DMS 273 treated with DMSO at 0.1 percent for 48 hours (cell line): Measurements from ENCODE around the gene SUPT3H.
"Not testable (repeated sequence)": the region's sequence is repeated elsewhere in the genome, so short reads cannot be mapped to it uniquely, and the experiment has no call there.

Experiments
- DNase-seq: peaks from one replicate; lab custom pipeline; 2025; lab: John Stamatoyannopoulos, UW

SUPT3H gene

DNA sequence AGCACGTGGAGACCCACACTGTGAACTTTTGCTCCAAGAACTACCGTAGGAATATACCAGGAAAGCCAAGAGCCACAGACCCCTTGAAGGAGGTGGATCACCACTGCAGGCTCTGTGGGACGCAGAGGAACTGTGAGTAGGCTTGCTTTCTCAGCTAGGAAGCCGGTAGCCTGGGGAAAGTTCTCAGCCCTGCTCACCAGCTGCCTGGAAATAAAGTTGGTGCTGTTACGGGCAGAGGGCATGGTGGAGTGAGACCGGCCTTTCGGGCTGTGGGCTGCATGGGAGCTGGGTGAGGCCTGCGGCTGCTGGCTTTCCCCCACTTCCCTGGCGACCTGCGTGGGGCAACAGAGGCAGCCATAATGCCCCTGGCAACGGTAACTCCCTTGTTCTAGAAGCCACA lies 422.6 kb downstream of the SUPT3H start:
- no peak for DNase-seq

DNA sequence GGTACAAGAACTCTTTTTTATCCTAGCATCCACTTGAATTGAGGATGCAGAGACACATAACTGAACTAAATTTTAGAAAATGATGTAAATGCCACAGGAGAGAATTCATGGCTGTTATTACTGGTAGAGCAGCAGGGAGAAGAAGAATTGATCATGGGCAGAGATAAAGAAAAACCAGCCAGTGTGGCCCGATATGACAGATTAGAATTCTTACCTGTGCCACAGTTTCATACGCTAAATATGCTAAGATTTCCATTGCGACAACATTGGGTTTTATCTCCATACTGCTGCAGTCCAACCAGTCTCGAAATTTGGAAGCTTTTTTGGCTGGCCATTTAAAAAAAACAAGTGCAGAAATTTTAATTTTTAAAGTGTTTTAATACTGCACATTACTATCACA lies 423.5 kb downstream of the SUPT3H start:
- DNase-seq, result no peak

DNA sequence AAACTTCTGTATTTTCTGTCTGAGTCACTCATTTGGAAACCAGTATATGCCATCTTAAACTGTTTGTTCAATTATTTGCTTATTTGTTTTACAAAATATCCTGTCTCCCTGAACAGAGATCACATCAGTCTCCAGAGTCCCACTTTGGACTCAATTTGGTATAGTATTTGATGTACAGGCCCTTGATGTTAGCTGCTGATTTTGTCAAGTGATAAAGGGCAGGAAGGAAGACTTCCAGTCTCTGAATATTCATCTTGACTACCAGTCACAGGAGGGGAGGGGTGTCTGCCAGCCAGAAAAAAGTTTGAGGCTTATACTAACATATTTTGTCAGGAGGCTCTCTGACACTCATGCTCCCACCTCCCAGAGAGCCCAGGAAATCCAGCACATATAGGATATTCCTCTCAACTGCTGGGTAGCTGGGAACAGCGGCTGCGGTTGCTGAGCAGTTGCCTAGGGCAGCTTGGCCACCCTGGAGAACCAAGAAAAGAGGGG lies 426.4 kb downstream of the SUPT3H start:
- DNase-seq, result no peak

DNA sequence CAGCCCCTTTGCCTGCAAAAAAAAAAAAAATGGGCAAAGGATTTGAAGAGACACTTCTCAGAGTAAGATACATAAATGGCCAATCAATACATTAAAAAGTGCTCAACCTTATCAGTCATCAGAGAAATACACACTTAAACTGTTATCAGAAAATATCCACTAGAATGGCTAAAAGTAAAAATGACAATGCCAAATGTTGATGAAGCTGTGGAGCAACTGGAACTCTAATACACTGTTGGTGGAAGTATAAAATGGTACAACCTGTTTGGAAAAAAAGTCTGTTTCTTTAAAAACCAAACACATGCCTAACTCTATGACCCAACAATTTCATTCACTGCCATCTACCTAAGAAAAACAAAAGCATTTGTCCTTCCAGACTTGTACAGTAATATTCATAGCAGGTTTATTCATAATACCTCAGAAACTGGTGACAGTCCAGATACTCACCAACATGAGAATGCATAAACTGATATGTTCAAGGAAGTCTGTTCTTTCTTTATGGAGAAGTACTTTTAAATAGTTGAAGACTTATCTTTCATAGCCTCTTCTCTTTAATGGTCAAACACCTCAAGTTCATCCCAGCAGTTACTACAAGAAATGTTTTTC lies 428.0 kb downstream of the SUPT3H start:
- DNase-seq, result no peak

DNA sequence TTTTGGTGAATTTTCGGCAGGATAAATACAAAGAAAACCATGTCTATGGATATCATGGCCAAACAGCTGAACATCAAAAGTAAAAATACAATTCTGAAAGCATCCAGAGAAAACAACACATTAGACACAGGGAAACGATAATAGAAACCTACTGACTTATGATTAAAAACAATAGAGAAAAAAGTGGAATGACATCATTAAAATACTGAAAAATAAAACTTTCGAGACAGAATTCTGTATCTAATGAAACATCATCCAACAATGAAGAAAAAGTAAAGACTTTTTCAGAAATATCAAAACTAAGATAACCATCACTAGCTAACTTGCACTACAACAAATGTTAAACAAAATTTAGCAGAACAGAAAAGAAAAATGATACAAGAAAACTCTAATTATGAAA lies 434.2 kb downstream of the SUPT3H start:
- no peak for DNase-seq

DNA sequence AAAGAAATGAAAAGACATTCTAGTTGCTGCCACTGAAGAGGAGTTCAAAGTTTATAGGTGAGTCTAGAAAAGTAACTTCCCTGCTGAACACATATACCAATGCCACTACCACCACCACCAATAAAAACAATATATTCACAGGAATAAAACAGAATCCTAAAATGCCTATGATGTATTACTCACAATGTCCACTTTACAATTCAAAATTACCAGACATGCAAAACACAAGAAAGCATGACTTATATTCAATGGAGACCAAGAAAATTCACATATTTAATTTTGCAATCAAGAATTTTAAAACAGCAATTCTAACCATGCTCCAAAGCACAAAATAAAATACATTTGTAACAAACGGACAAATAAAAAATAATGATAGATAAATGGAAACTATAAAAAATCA lies 434.9 kb downstream of the SUPT3H start:
- no peak for DNase-seq

DNA sequence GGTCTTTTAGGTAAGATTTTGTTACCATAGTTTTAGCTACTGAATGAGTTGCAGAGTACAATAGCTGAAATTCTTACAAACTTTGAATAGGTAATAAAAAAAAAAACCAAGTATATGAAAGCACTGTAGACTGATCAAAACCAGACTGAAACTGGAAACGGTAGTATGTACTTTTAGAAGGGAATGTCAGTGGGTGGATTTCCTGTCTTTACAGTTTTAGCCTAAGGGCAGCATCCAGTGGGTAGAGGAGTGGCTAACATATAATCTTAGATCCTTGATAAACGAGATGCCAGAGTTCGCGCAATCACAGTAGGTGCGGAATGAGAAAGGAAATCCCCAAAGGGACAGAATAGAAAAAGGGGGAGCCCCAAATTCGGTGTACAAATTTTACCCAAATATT lies 435.5 kb downstream of the SUPT3H start:
- no peak for DNase-seq

DNA sequence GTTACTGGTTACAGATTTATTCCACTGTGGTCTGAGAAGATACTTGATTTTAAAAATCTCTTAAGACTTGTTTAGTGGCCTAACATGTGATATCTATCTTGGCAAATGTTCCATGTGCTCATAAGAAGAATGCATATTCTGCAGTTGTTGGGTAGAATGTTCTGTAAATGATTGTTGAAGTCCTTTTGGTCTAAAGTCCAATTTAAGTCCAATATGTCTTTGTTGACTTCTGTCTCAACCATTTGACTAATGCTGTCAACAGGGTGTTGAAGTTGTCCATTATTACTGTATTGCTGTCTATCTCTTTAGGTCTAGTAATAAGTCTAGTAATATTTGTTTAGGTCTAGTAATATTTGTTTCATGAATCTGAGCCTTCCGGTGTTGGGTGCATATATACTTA lies 437.4 kb downstream of the SUPT3H start:
- no peak for DNase-seq

DNA sequence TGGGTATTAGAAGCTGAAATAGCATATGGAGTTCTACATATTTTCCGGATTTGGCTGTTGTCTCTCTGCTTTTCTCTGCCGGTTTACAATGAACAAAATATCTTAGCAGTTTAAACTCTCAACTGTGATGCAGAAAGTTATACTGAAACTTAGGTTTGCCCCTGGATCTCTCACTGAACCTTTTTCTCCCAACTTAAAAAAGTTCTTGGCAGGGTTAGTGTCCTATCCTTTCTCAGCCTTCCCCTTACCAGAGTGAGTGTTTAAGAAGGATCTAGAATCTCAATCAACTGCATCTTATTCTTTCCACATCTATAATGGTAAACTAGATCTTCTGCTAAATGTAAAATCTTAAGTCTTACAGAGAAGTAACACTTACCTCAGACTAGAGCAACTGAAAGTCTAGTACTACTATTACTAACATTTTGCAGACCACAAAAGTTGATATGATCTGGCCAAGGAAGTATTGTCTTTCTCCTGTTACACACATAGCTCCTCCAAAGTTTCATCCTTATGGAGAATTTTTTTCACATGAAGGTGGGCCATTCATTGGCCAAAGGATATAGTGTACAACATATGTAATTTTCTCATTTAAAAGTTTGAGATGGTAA lies 441.9 kb downstream of the SUPT3H start:
- DNase-seq, result no peak

DNA sequence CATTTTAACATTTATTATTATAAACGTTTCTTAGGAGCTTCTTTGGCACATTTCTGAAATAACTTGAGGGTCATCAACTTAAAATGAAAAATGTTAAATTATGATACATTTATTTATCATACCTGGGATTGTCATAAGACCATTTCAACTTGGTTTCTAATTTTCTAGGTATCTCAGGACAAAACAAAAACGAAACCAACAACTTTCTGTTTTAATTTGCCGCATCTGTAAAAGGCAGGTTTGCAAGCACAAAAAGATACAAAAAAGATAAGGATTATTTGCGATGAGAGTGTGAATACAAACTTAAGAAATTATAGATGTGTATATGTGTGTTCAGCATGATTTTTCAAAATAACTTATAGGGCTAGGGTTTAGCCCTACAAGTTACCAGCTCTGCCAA lies 444.6 kb downstream of the SUPT3H start:
- DNase-seq, result no peak

DNA sequence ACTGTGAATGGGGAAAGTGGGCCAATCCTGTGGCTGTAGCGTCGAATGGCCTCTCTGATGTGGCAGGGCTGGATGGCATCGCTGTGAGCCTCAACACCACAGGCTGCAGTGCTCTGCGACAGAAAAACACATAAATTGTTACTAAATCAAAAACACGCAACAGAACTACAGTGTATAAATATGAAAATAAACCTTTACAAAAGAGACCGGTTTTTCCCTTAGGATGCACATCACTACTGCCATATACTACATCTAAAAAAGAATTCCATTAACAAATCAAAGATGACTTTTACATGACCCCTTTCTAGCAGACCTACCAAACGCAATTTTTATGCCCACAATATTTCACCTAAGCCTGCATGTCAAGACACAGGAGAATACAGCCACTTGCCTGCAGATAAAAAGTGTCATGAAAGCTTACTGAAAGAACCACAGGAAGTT lies 445.1 kb downstream of the SUPT3H start:
- no peak for DNase-seq

DNA sequence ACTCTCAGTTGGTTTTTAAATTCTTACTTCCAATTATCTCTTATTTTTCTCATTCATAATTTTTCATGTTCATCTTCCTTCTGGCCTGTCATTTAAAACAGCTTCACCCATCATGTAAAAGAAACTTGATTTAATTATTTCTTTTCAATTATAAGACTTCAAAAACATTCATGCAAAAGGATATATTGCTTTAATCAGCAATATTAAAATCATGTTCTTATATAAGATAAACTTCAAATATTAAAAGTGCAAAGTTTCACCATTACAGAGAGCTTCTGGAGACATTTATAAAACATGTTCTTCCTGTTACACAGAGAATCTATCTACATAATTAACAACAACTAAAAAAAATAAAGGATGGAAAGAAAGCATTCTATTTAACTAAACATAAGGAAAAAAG lies 446.3 kb downstream of the SUPT3H start:
- DNase-seq, result no peak

DNA sequence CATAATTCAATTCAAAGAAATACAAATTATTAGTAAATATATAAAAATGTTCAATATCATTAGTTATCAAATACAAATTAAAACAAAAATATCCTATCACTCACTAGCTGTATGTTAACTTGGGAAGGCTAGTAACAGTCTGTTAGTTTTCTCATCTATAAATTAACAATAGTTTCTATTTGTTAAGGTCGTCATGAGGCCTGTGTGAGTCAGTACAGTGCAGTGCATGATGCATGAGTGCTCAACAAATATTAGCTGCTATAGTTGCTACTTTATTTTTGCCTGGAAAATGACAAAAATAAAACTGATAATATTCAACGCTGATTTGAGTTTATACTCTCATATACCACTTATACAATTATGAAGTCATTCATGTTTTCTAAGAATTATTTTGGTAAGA lies 451.2 kb downstream of the SUPT3H start:
- no peak for DNase-seq

DNA sequence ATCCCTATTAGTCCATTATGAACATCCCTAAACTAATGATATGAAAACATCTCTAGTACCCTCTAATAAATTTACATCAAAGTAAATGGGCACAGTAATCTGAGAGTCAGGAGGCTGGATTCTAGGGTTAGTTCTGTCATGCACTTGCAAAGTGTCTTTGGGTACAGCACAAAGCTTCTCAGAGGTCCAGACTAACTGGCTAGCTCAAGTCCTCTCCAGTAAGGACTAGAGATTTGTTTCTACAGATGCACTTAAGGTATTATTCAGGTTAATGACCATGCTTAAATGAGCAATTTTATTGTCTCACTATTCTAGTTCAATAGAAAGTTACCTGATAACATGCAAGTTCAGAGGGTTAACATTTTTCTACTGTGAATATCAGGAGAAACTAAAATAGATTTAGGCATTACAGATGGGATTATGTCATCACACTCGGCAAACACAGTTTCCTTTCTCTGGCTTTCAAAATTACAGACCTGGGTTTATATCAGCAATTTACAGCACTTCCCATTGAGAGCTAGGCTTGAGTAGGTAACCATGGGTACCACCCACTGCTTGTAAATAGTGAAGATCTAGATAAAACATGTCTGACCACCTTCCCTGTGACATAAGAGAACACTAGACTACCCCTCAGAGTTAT lies 452.5 kb downstream of the SUPT3H start:
- DNase-seq, result no peak

DNA sequence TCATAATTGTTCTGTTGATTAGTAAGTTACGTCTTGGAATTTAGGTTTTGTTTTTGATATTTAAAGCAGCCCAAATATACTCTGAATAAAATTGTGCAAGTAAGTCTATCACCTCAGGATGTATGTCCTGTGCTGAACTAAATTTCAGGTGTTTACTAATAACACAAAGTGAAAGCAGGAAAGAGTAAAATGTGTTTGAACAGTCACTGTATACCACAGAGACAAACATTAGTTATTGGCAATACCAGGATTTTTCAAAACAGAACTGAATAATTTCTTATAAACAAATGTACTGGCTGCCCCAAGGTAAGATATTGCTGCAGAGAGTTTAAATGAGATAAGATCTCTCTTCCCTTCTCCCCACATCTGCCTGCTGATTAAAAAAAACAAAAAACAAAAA lies 454.3 kb downstream of the SUPT3H start:
- DNase-seq, result no peak

DNA sequence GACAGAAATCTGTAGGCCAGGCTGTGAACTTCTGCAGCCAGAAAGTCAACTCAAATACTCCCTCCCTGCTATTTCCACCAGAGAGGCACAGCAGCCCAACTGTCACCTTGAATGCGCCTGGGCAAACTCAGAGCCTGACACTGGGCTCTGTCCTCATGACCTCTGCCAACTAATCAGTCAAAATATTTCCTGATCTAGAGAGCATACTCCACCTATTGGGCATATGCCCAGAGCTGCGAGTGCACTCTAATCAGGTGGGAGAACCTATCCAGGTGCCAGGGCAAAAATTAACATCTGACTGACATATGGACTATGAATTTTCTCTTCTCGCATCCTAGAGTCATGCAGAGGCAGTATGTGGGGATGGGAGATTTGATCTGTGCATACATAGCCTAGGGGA lies 455.9 kb downstream of the SUPT3H start:
- DNase-seq, result no peak

DNA sequence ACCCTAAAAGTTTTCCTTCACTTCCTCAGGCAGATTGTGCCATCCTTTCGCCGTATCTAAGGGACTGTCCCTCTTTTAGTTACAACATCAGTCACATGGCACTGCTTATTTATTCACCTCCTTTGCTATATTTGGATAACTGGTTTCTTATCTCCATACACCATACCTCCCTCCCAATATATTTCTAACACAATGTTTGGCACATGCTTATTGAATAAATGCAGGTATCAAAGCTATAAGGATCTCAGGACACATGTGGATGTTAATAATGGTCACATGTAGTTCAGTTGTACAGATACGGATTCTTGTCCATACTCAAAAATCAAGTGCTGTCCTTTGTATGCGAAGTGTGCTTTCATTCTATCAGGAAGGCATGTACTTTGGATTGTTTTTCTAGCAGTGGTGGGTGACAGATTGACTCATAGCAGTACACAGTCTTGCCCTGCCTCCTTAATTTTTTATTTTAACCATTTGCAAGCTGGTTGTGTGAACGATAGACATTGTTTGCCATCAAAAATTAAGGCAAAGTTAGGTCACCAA lies 456.7 kb downstream of the SUPT3H start:
- DNase-seq, result no peak

DNA sequence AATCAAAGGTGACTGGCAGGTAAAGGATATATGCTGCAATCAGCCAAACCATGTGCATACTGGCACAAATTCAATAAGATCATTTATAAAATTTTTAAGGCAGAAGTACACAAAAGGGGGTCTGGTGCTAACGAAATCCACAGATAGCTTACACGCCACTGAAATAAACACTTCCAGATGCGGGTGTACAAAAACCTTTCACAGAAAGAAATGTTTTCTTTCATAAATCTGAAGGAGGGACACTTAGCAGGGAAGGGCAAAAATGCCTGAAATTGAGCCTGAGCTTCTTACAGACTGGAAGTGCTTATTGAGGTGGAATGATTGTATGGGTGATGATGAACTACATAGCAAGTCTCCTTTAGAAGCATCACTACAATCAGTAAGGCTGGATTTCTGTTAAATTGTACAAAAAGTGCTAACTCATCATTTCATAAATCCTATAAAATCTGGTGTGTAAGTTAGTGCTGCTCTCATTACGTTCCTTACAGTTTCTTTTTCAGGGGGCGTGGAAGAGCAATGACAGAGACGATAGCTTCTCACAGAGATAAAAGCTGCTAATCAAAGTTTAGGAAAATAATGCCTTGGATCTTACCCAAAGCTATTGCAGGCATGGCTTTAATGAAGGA lies 458.9 kb downstream of the SUPT3H start:
- no peak for DNase-seq

DNA sequence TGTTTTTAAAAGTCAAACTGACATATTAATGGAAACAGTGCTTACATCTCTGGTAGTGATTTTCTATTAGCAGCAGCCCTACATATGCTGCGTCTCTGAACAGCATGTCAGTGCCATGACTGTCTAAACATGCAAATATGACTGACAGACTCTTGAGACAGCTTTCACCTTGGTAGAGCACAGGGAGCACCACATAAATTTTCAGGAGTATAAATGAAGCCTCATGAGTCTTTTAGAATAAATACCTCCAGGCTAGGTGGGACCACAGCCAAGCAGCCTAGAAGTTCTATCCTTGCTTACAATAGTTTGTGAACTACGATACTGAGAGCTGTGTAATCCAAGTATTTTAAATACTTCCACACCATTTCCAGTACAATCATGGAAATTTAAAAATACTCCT lies 460.3 kb downstream of the SUPT3H start:
- DNase-seq, result no peak

DNA sequence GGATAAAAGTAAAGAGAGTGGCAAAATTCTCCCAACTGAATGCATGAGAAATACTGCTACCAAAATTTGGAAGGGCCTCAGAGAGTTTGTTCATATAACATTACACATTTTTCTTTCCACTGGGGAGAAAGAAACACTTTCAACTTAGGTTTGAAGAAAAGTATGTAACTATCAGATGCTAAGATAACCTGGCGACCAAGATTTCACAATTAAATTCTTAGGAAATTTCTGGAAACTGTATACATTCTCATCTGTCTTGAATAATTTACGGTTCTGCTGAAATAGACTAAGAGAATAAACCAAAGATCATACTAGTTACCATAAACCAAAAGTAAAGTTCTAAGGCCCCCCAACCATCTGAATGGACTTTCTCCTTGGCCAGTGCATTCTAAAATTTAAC lies 462.6 kb downstream of the SUPT3H start:
- DNase-seq, result no peak

DNA sequence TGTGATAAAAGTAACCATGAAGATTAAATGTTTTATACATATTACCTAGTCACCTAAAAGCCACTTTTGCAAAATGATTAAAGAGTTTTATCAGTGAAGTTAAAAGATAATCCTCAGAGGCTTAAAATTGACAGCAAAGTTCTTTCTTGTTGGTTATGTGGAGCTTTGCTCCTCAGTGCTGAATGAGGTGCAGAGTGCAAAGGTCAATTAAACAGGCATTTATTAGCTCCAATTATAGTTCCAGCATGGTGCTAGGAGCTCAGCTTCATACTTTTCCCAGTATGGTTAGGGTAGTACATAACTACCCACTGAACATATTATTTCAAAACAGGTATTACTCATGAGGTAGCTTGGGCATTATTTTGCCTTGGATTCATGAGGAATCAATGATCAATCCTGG lies 463.6 kb downstream of the SUPT3H start:
- no peak for DNase-seq

DNA sequence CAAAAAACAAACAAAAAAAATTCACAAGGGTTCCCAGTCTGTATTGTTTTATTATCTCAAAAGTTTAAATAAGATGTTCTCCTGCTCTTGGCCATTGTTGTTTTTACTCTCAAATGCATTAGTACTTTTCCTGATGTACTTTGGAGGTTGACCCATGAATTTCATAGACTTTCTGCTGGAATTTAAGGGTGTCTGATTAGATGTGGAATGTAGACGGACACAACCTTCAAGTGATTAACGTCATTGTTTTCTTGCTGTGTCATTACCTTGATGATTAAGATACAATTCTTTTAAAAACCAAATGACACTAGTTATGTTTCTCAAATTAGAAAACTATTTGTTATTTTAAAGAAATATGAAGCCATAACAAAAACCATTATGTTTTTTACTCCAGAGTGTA lies 471.0 kb downstream of the SUPT3H start:
- no peak for DNase-seq

DNA sequence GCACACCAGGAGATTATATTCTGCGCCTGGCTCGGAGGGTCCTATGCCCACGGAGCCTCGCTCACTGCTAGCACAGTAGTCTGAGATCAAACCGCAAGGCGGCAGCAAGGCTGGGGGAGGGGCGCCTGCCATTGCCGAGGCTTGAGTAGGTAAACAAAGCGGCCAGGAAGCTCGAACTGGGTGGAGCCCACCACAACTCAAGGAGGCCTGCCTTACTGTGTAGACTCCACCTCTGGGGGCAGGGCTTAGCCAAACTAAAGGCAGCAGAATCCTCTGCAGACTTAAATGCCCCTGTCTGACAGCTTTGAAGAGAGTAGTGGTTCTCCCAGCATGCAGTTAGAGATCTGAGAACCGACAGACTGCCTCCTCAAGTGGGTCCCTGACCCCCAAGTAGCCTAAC lies 477.4 kb downstream of the SUPT3H start:
- not testable (repeated sequence) for DNase-seq
